ENCODE results near the gene DRC3.
"Not testable (repeated sequence)": the region's sequence is repeated elsewhere in the genome, so short reads cannot be mapped to it uniquely, and the experiment has no call there.

DRC3 gene

DNA sequence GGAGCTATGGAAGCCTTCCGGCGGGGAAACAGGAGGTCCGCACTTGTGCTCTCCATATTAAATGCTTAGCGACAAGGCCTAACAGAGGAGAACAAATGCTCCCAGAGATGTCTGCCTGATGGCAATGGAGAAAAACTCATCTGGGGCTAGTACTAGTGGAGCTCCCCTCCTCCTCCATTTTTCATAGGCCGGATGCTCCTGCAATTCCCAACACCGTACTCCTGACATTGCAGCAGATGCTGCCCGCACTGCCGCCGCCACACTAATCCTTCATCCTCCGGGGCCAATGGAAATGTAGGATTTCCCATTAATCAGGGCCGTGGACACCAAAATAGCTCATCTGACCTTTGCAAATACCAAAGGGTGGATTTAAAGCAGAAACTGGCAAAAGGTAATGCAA, 27.9 kb upstream of the DRC3 start:
- in situ Hi-C loops (cut with HindIII; ENCODE audit: low pct_unique_long_range_greater_than_20kb, low sequenced_read_pairs) = no loop called here
- no peak for TF ChIP-seq JUND (IDR thresholded peaks at IDR 0.05; ENCODE audit: low read depth)

DNA sequence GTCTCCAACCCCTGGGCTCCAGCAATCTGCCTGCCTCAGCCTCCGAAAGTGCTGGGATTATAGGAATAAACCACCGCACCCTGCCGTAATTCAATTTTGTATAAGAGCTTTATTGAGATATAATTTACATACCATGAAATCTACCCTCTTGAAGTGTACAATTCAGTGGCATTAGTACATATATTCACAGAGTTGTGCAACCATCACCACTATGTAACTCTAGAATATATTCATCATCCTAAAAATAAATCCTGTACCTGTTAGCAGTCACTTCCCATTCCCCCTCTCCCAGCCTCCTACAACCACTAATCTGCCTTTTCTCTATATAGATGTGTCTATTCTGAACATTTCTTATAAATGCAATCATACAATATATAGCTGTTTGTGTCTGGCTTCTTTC, 26.6 kb upstream of the DRC3 start:
- no peak for DNase-seq (ENCODE audit: low read depth in 1 of 2, low spot score in 1 of 2)
- in situ Hi-C loops (cut with HindIII; ENCODE audit: low pct_unique_long_range_greater_than_20kb, low sequenced_read_pairs) = no loop called here
- TF ChIP-seq JUND (IDR thresholded peaks at IDR 0.05; ENCODE audit: low read depth) = no peak

More for the DNA sequence above, 27.9 kb upstream of the DRC3 start:
- DNase-seq (ENCODE audit: low read depth in 1 of 2, low spot score in 1 of 2) = no peak

DNA sequence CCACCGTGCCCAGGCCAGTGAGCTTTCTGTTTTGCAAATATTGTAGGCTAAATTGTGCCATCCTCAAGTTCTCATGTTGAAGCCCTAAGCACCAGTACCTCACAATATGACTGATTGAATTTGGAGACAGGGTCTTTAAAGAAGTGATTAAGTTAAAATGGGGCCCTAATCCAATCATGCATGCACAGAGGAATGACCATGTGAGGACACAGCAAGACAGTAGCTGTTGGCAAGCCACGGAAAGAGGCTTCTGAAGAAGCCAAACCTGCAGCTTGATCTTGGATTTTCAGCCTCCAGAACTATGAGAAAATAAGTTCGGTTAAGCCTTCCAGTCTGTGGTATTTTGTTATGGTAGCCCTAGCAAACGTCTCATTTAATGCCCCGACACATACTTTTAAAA, 25.4 kb upstream of the DRC3 start:
- no peak for DNase-seq (ENCODE audit: low read depth in 1 of 2, low spot score in 1 of 2)
- TF ChIP-seq JUND (IDR thresholded peaks at IDR 0.05; ENCODE audit: low read depth) = no peak
- in situ Hi-C loops (cut with HindIII; ENCODE audit: low pct_unique_long_range_greater_than_20kb, low sequenced_read_pairs) = no loop called here

DNA sequence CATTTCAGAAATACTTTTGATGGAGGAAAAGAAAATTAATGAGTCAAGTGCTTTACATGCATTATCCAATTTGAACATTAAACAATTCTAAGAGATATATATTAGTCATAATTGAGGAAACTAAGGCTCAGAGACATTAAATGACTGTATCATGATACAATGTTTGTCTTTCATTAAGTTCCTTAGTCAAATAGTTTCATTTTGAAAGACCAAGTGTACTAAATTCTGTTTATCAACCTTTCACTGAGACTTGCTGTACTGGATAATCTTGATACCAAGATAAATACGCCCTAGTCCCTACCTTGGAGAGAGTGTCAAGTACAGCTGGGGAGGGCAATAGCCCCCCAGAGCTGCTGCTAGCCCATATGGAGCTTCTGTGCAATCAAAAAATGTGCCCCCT, 24.7 kb upstream of the DRC3 start:
- no peak for TF ChIP-seq JUND (IDR thresholded peaks at IDR 0.05; ENCODE audit: low read depth)
- in situ Hi-C loops (cut with HindIII; ENCODE audit: low pct_unique_long_range_greater_than_20kb, low sequenced_read_pairs) = no loop called here
- peak in 1 of 2 experiments; percentile 12 for DNase-seq (ENCODE audit: low read depth in 1 of 2, low spot score in 1 of 2)

DNA sequence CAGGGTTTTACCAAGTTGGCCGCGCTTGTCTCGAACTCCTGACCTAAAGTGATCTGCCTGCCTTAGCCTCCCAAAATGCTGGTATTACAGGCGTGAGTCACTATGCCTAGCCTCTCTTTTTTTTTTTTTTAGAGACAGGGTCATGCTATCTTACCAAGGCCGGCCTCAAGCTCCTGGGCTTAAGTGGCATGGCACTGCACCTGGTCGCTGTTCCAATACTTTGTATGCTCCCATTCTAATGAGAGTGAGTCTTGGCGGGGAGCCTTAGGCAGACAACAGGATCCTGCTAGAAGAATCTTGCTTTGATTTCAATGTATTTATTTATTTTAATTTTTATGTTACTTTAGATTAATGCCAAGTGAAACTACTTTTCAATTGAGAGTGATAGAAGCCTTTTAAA, 22.3 kb upstream of the DRC3 start:
- TF ChIP-seq JUND (IDR thresholded peaks at IDR 0.05; ENCODE audit: low read depth) = no peak
- in situ Hi-C loops (cut with HindIII; ENCODE audit: low pct_unique_long_range_greater_than_20kb, low sequenced_read_pairs) = no loop called here
- no peak for DNase-seq (ENCODE audit: low read depth in 1 of 2, low spot score in 1 of 2)

DNA sequence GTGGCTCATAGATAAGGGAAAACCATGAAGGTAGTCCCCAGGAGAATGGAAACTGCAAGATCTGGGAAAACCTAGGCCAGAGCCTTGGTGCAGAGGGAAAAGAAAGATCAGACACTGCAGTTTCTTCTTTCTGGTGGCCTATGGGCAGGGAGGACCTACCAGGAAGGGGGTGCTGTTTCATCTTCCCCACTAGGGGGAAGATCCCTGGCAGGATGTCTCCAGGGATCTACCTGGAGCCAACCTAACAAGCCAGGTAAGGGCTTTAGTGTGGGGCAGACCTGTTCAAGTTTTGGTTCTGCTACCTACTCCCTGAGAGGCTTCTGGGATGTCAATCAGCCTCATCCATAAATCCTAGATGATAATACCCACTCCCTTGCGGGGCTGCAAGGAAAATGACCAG, 21.9 kb upstream of the DRC3 start:
- peak in 1 of 2 experiments; percentile 45 for DNase-seq (ENCODE audit: low read depth in 1 of 2, low spot score in 1 of 2)
- TF ChIP-seq JUND (IDR thresholded peaks at IDR 0.05; ENCODE audit: low read depth) = no peak
- in situ Hi-C loops (cut with HindIII; ENCODE audit: low pct_unique_long_range_greater_than_20kb, low sequenced_read_pairs) = no loop called here

DNA sequence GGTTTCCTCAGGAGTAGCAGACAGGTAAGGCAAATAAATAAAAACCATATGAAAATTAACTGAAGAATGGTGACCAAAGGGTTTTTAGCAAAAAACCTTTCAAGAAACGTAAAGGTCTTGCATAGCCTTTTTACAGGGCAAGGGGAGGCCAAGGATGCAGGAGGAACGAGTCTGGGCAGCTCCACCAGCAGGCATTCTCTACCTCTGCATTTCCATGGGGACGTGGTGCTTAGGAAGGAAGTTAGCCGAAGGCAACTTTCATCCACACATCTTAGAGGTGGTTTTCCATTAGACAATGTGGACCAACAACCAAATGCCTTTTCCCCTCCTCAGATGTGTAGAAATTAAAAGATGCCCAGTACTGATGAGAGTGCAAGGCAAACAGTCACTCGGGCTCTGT, 21.1 kb upstream of the DRC3 start:
- no peak for TF ChIP-seq JUND (IDR thresholded peaks at IDR 0.05; ENCODE audit: low read depth)
- peak in 1 of 2 experiments; percentile 17 for DNase-seq (ENCODE audit: low read depth in 1 of 2, low spot score in 1 of 2)
- in situ Hi-C loops (cut with HindIII; ENCODE audit: low pct_unique_long_range_greater_than_20kb, low sequenced_read_pairs) = no loop called here

DNA sequence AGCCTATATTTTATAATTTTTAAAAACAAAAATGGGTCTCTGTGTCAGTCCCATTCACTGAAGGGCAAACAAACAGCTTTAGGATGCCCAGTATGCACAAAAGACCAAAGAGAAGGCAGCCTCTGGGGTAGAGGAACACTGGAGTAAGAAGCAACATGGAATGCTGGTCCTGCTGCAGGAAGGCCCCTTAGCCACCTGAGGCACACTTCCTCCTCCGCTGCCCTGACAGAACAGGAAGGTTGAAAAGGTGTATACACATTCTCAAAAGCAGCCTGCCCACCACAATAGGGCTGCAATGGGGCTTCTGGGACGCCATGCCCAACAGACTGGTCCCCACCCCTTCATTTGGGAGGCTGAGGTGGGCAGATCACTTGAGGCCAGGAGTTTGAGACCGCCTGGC, 20.0 kb upstream of the DRC3 start:
- DNase-seq (ENCODE audit: low read depth in 1 of 2, low spot score in 1 of 2) = no peak
- in situ Hi-C loops (cut with HindIII; ENCODE audit: low pct_unique_long_range_greater_than_20kb, low sequenced_read_pairs) = no loop called here
- TF ChIP-seq JUND (IDR thresholded peaks at IDR 0.05; ENCODE audit: low read depth) = no peak

DNA sequence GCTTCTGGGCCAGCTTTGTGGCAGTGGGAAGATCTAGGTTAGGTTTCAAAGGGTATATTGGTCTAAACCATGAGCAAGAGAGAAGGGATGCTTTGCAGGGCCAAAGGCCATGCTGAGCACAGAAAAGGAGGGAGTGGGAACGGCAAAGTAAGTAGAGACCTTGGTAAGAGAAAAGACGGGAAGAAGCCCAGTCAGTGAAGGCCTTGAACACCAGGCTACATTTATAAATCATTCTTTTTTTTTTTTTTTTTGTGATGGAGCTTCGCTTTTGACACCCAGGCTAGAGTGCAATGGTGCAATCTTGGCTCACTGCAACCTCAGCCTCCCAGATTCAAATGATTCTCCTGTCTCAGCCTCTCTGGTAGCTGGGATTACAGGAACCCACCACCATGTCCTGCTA, 18.6 kb upstream of the DRC3 start:
- no peak for DNase-seq (ENCODE audit: low read depth in 1 of 2, low spot score in 1 of 2)
- in situ Hi-C loops (cut with HindIII; ENCODE audit: low pct_unique_long_range_greater_than_20kb, low sequenced_read_pairs) = no loop called here
- TF ChIP-seq JUND (IDR thresholded peaks at IDR 0.05; ENCODE audit: low read depth) = no peak

DNA sequence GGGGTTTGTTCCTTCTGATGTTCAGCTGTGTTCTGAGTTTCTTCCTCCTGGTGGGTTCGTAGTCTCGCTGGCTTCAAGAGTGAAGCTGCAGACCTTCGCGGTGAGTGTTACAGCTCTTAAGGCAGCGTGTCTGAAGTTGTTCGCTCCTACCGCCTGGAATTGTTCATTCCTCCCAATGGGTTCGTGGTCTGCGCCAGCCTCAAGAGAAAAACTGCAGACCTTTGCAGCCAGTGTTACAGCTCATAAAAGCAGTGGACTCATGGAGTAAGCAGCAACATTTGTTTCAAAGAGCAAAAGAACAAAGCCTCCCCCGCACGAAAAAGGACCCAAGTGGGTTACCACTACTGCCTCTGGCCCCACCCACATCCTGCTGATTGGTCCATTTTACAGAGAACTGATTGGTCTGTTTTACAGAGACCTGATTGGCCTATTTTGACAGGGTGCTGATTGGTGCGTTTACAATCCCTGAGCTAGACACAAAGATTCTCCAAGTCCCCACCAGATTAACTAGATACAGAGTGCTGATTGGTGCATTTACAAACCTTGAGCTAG, 16.8 kb upstream of the DRC3 start:
- DNase-seq (ENCODE audit: low read depth in 1 of 2, low spot score in 1 of 2) = not testable (repeated sequence)

DNA sequence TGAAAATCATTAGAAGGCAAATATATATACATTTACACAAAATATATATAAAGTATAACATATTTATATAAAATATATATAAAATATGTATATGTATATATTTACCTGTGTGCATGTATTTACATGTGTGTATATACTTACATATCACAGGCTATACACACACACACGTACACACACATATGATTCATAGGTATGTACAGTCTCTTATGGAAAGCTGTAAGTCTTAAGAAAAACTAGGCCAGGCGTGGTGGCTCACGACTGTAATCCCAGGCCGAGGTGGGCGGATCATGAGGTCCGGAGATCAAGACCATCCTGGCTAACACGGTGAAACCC, 15.1 kb upstream of the DRC3 start:
- in situ Hi-C loops (cut with HindIII; ENCODE audit: low pct_unique_long_range_greater_than_20kb, low sequenced_read_pairs) = no loop called here
- DNase-seq (ENCODE audit: low read depth in 1 of 2, low spot score in 1 of 2) = no peak
- no peak for TF ChIP-seq JUND (IDR thresholded peaks at IDR 0.05; ENCODE audit: low read depth)

More for the DNA sequence above, 16.8 kb upstream of the DRC3 start:
- in situ Hi-C loops (cut with HindIII; ENCODE audit: low pct_unique_long_range_greater_than_20kb, low sequenced_read_pairs) = not testable (repeated sequence)

DNA sequence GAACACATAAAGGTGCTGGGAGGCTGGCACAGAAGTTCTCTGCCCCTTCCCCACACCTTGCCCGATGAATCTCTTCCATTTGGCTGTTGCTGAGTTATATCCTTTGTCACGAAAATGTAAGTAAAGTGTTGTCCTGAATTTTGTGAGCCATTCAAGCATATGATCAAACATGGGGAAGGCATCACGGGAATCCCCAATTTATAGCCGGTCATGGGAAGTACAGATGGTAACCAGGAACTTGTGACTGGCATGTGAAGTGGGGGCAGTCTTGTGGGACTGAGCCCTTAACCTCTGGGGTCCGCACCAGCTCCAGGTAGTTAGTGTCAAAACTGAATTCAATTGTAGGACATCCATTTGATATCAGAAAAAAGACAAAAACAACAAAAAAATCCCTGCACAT, 13.7 kb upstream of the DRC3 start:
- DNase-seq (ENCODE audit: low read depth in 1 of 2, low spot score in 1 of 2) = no peak
- no peak for TF ChIP-seq JUND (IDR thresholded peaks at IDR 0.05; ENCODE audit: low read depth)
- in situ Hi-C loops (cut with HindIII; ENCODE audit: low pct_unique_long_range_greater_than_20kb, low sequenced_read_pairs) = no loop called here

DNA sequence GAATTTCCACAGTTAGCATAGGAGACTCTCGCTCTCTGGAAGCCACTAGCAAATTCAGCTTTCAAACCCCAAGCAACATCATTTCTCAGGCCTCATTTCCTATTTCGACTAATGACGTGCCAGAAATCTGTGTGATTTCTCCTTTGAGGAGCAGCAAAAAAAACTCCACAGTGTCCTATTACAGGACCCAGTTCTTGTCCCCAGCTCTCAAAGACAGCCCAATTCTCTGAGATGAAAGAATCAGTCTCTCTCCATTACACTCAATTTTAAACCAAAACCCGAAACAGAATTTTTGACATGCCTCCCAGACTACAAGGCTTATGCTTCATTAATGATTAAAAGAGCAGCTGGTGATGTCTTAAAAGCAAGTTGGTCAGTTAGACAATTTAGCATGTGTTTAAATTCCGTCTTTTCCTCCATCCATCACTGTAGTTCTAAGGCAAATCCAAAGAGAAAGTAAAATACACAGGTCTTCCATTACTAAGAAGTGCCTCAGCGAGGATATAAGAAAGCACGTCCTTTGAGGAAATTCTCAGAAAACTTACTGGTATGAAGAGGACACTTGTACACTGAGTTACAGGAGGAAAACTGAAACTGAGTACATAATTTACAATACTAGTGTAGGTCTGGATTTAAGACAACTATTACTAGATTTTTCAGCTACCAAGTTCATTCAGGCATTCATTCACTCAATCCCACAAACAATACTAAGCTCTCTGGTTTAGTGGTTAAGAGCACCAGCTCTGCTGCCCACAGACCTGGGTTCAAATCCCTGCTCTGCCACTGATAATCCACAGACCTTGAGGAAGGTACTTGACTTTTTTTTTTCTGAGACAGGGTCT, 12.9 kb upstream of the DRC3 start:
- no peak for TF ChIP-seq JUND (IDR thresholded peaks at IDR 0.05; ENCODE audit: low read depth)
- in situ Hi-C loops (cut with HindIII; ENCODE audit: low pct_unique_long_range_greater_than_20kb, low sequenced_read_pairs) = no loop called here
- DNase-seq (ENCODE audit: low read depth in 1 of 2, low spot score in 1 of 2) = no peak

Data from T47D (cell line).